Measurements from ENCODE around the gene SLC5A3.

Gene SLC5A3

GRCh38 chr21:34100790-34101189 is 27.4 kb downstream of the SLC5A3 start:
- no peak for DNase-seq (ENCODE audit: low spot score)

- no peak for DNase-seq (ENCODE audit: low spot score)
These were observed 32.7 kb downstream of the SLC5A3 start for GRCh38 chr21:34105947-34106541.

GRCh38 chr21:34107606-34108005 is 34.2 kb downstream of the SLC5A3 start:
- no peak for DNase-seq (ENCODE audit: low spot score)

- no peak for DNase-seq (ENCODE audit: low spot score)
These were observed 35.7 kb downstream of the SLC5A3 start for GRCh38 chr21:34109075-34109474.

- no peak for DNase-seq (ENCODE audit: low spot score)
These were observed 37.3 kb downstream of the SLC5A3 start for GRCh38 chr21:34110594-34111202.

GRCh38 chr21:34112316-34113033 is 39.1 kb downstream of the SLC5A3 start:
- no peak for DNase-seq (ENCODE audit: low spot score)

- no peak for DNase-seq (ENCODE audit: low spot score)
These were observed 40.5 kb downstream of the SLC5A3 start for GRCh38 chr21:34113842-34114241.

GRCh38 chr21:34115160-34115559 is 41.8 kb downstream of the SLC5A3 start:
- no peak for DNase-seq (ENCODE audit: low spot score)

- DNase-seq (ENCODE audit: low spot score), result no peak
These were observed 43.2 kb downstream of the SLC5A3 start for GRCh38 chr21:34116569-34116968.

GRCh38 chr21:34120867-34121266 is 47.5 kb downstream of the SLC5A3 start:
- no peak for DNase-seq (ENCODE audit: low spot score)

- no peak for DNase-seq (ENCODE audit: low spot score)
These were observed 48.7 kb downstream of the SLC5A3 start for GRCh38 chr21:34122047-34122446.

Measured in CD4-positive, alpha-beta T cell treated with Interleukin-15 for 4 hours (primary cell).